HepG2 (cell line): ENCODE data around the gene CALR. TPM values are rescaled to one million over a fixed set of nuclear protein-coding genes. Genes with fewer than 3 reads are reported as not detected.
A peak's percentile ranks its signal among the peaks of the same experiment; 100 is the strongest.

Experiments
- DRAP1 ChIP-seq: IDR thresholded peaks from 2 replicates; pipeline ENCODE4 v1.6.1; 2016; ENCODE audit warnings: missing genetic modification reagents, missing compliant biosample characterization
- ELF3 ChIP-seq: IDR thresholded peaks from 2 replicates; pipeline ENCODE4 v1.6.1; 2016; ENCODE audit warnings: missing genetic modification reagents, missing compliant biosample characterization
- FOXC1 ChIP-seq: sonication (generic); formaldehyde crosslinking; IDR thresholded peaks from 2 replicates; pipeline ENCODE4 v1.8.0; 2022; ENCODE audit warnings: mild to moderate bottlenecking, missing genetic modification reagents, borderline replicate concordance
- HDAC2 ChIP-seq: sonication (generic); formaldehyde crosslinking; IDR thresholded peaks from 2 replicates; pipeline ENCODE4 v1.4.0; 2020; ENCODE audit warnings: missing genetic modification reagents
- IRX3 ChIP-seq: sonication (generic); formaldehyde crosslinking; IDR thresholded peaks from 2 replicates; pipeline ENCODE4 v1.8.1; 2023; ENCODE audit warnings: mild to moderate bottlenecking, low read depth, missing genetic modification reagents, borderline replicate concordance
- KDM5A ChIP-seq: fragments of 200-600 bp; sonication (generic); IDR thresholded peaks from 2 replicates; pipeline ENCODE4 v1.7.0; 2018; ENCODE audit warnings: antibody characterized with exemption, mild to moderate bottlenecking, low read length, borderline replicate concordance
- MEIS1 ChIP-seq: sonication (generic); formaldehyde crosslinking; IDR thresholded peaks from 2 replicates; pipeline ENCODE4 v1.9.0; 2021; ENCODE audit warnings: mild to moderate bottlenecking, missing genetic modification reagents, moderate library complexity, borderline replicate concordance
- MLX ChIP-seq: IDR thresholded peaks from 2 replicates; pipeline ENCODE4 v1.6.1; 2016
- NFE2L1 ChIP-seq: sonication (generic); formaldehyde crosslinking; IDR thresholded peaks from 2 replicates; pipeline ENCODE4 v1.4.0; 2020; ENCODE audit warnings: missing genetic modification reagents, mild to moderate bottlenecking, borderline replicate concordance
- PAWR ChIP-seq: sonication (generic); formaldehyde crosslinking; IDR thresholded peaks from 2 replicates; pipeline ENCODE4 v1.4.0; 2020; ENCODE audit warnings: missing genetic modification reagents, mild to moderate bottlenecking, borderline replicate concordance
- POGK ChIP-seq: sonication (generic); formaldehyde crosslinking; conservative IDR thresholded peaks from 2 replicates; pipeline ENCODE4 v1.8.0; 2022; ENCODE audit warnings: mild to moderate bottlenecking, moderate library complexity, missing genetic modification reagents
- PRMT3 ChIP-seq: sonication (generic); formaldehyde crosslinking; IDR thresholded peaks from 2 replicates; pipeline ENCODE4 v1.8.1; 2022; ENCODE audit warnings: low read depth, mild to moderate bottlenecking, moderate library complexity, missing genetic modification reagents, borderline replicate concordance
- RNF219 ChIP-seq: sonication (generic); formaldehyde crosslinking; IDR thresholded peaks from 2 replicates; pipeline ENCODE4 v1.5.0; 2020; ENCODE audit warnings: mild to moderate bottlenecking, missing genetic modification reagents
- RORA ChIP-seq: sonication (generic); formaldehyde crosslinking; IDR thresholded peaks from 2 replicates; pipeline ENCODE4 v1.5.0; 2020; ENCODE audit warnings: mild to moderate bottlenecking, missing genetic modification reagents, moderate library complexity
- SRF ChIP-seq: IDR thresholded peaks from 2 replicates; pipeline ENCODE4 v1.6.1; 2011; ENCODE audit warnings: mild to moderate bottlenecking, low read depth, low read length, moderate library complexity
- TFDP2 ChIP-seq: sonication (generic); formaldehyde crosslinking; IDR thresholded peaks from 2 replicates; pipeline ENCODE4 v1.4.0; 2020; ENCODE audit warnings: missing genetic modification reagents
- ZFP1 ChIP-seq: IDR thresholded peaks from 2 replicates; pipeline ENCODE4 v1.6.1; 2016
- ZMYM4 ChIP-seq: sonication (generic); formaldehyde crosslinking; IDR thresholded peaks from 2 replicates; pipeline ENCODE4 v1.8.1; 2023; ENCODE audit warnings: mild to moderate bottlenecking, missing genetic modification reagents
- ZNF10 ChIP-seq: sonication (generic); formaldehyde crosslinking; IDR thresholded peaks from 2 replicates; pipeline ENCODE4 v1.4.0; 2020; ENCODE audit warnings: mild to moderate bottlenecking, low read depth, missing genetic modification reagents, borderline replicate concordance
- ZNF674 ChIP-seq: sonication (generic); formaldehyde crosslinking; IDR thresholded peaks from 2 replicates; pipeline ENCODE4 v1.5.0; 2020; ENCODE audit warnings: low read depth, mild to moderate bottlenecking, missing genetic modification reagents
- ZNF709 ChIP-seq: sonication (generic); formaldehyde crosslinking; IDR thresholded peaks from 2 replicates; pipeline ENCODE4 v1.5.0; 2020; ENCODE audit warnings: mild to moderate bottlenecking, missing genetic modification reagents
- ZSCAN9 ChIP-seq: IDR thresholded peaks from 2 replicates; pipeline ENCODE4 v1.6.1; 2016; ENCODE audit warnings: borderline replicate concordance
- polyA plus RNA-seq, 8 experiments: library from polyadenylated mRNA; depleted of rRNA in 3 of 8; stranded (reverse) in 7 of 8; unstranded in 1 of 8; fragments of >200 nt; fragmentation: Illumina TruSeq in 4 of 8; extraction: Trizol in 4 of 8; gene quantifications; 2 replicates each; pipeline versions ENCODE4 v1.2.1 to v1.2.3, GENCODE V29; 2011 to 2016; ENCODE audit warnings: low read depth in 4 of 8, missing spikeins in 1 of 8, mixed read lengths in 1 of 8; ENCODE audit not compliant: insufficient read depth in 1 of 8
- total RNA-seq, 5 experiments: library from RNA; depleted of rRNA; stranded (reverse); fragments of >200 nt; fragmentation: Illumina TruSeq; extraction: Trizol; gene quantifications; 2 replicates each; pipeline ENCODE4 v1.2.3, GENCODE V29; 2016; ENCODE audit warnings: low read depth in 1 of 5

CALR gene
- total and polyA plus RNA-seq, 2 of the 13 experiments (the other 11 are each of a cell fraction or from before 2014, with no cell fraction given): 898 to 934 TPM

GRCh38 chr19:12933287-12934072 lies 4.9 kb upstream of the CALR start, which contains the start of gene FARSA (continued):
- 0 out of 2 replicates have a peak, but pooled peaks have one; percentile 85 for TF ChIP-seq IRX3 (CRISPR knock-in tag)
- peak; percentile 63; the same call in 1 of the 2 replicates for TF ChIP-seq MEIS1 (CRISPR knock-in tag)
- no peak for TF ChIP-seq RNF219 (CRISPR knock-in tag)
- peak; percentile 34 for TF ChIP-seq FOXC1 (CRISPR knock-in tag)
- TF ChIP-seq POGK (CRISPR knock-in tag): peak; percentile 68
- peak; percentile 66; the same call in 1 of the 2 replicates for TF ChIP-seq NFE2L1 (CRISPR knock-in tag)
- no peak for TF ChIP-seq PRMT3
- TF ChIP-seq ZNF674: peak; percentile 38; the same call in 1 of the 2 replicates
- TF ChIP-seq ZFP1 (CRISPR knock-in tag): peak; percentile 69
- TF ChIP-seq ZMYM4: 0 out of 2 replicates have a peak, but pooled peaks have one; percentile 13
- TF ChIP-seq MLX (CRISPR knock-in tag): no peak
- 0 out of 2 replicates have a peak, but pooled peaks have one; percentile 9 for TF ChIP-seq SRF
- no peak for TF ChIP-seq ZNF10 (CRISPR knock-in tag)
- peak; percentile 59 for TF ChIP-seq KDM5A
- TF ChIP-seq ZSCAN9 (CRISPR knock-in tag): no peak; the same call in 1 of the 2 replicates
- TF ChIP-seq TFDP2 (CRISPR knock-in tag): peak; percentile 63; the same call in 1 of the 2 replicates
- TF ChIP-seq ZNF709: peak; percentile 90
- no peak for TF ChIP-seq PAWR
- no peak for TF ChIP-seq RORA (CRISPR knock-in tag)
- peak; percentile 73 for TF ChIP-seq ELF3 (CRISPR knock-in tag)
- peak; percentile 60; the same call in 1 of the 2 replicates for TF ChIP-seq DRAP1 (CRISPR knock-in tag)
- peak; percentile 55; the same call in 1 of the 2 replicates for TF ChIP-seq HDAC2 (CRISPR knock-in tag)
